CD14-positive monocyte (primary cell): ENCODE results near the gene XXYLT1. TPM values are rescaled to one million over a fixed set of nuclear protein-coding genes. Genes with fewer than 3 reads are reported as not detected.

Experiments used
- DNase-seq, 3 donors: peaks; one replicate each; pipeline ENCODE4 v3.0.0-alpha.2; 2011 to 2022
- H2AFZ ChIP-seq: 2 replicates; pipeline ENCODE4 v1.6.0; 2012; ENCODE audit warnings: mild to moderate bottlenecking, low read depth, low read length, inconsistent platforms; ENCODE audit not compliant: insufficient read depth, poor library complexity, severe bottlenecking
- H3K27ac ChIP-seq, 2 donors: 1 replicate in 1 of 2; 2 replicates in 1 of 2; pipeline ENCODE4 v1.5.1; 2012 to 2013; ENCODE audit warnings: low read length in 2 of 2, control low read depth in 1 of 2, inconsistent platforms in 1 of 2, low read depth in 1 of 2, mild to moderate bottlenecking in 1 of 2
- H3K27me3 ChIP-seq, 2 donors: one replicate each; pipeline versions ENCODE4 v1.6.0 to v1.6.1; 2011 to 2013; ENCODE audit warnings: low read length in 2 of 2; ENCODE audit not compliant: control insufficient read depth in 2 of 2, insufficient read depth in 2 of 2
- H3K36me3 ChIP-seq, 2 donors: replicated peaks in 1 of 2; 1 replicate in 1 of 2; 2 replicates in 1 of 2; pipeline versions ENCODE4 v1.5.1 to v1.6.1; 2012 to 2013; ENCODE audit warnings: low read length in 2 of 2, control low read depth in 1 of 2, inconsistent platforms in 1 of 2, mild to moderate bottlenecking in 1 of 2; ENCODE audit not compliant: insufficient read depth in 2 of 2, control insufficient read depth in 1 of 2
- H3K4me1 ChIP-seq, 2 donors: 1 replicate in 1 of 2; 2 replicates in 1 of 2; pipeline versions ENCODE4 v1.5.1 to v1.6.1; 2012 to 2013; ENCODE audit warnings: low read length in 2 of 2, control low read depth in 1 of 2, inconsistent platforms in 1 of 2, mild to moderate bottlenecking in 1 of 2, moderate library complexity in 1 of 2; ENCODE audit not compliant: insufficient read depth in 2 of 2, control insufficient read depth in 1 of 2
- H3K4me2 ChIP-seq: replicated peaks from 2 replicates; pipeline ENCODE3; 2012; ENCODE audit warnings: low read length, moderate library complexity, mild to moderate bottlenecking; ENCODE audit not compliant: poor library complexity, severe bottlenecking; ENCODE audit errors: extremely low read depth
- H3K4me3 ChIP-seq, 3 experiments: fragments of 200-600 bp in 1 of 3; sonication (generic) in 1 of 3; replicated peaks in 1 of 3; 1 replicate in 2 of 3; 2 replicates in 1 of 3; pipeline ENCODE4 v1.5.1; 2011 to 2013; ENCODE audit warnings: low read length in 3 of 3, mild to moderate bottlenecking in 3 of 3, control low read depth in 2 of 3, low read depth in 2 of 3, inconsistent platforms in 1 of 3, moderate library complexity in 1 of 3
- H3K79me2 ChIP-seq: 2 replicates; pipeline ENCODE4 v1.6.0; 2012; ENCODE audit warnings: mild to moderate bottlenecking, control low read depth, inconsistent platforms, low read length, moderate library complexity; ENCODE audit not compliant: insufficient read depth
- H3K9ac ChIP-seq: 2 replicates; pipeline ENCODE4 v1.6.0; 2017; ENCODE audit warnings: low read length, mild to moderate bottlenecking; ENCODE audit not compliant: insufficient read depth, poor library complexity, severe bottlenecking
- H3K9me3 ChIP-seq, 2 donors: replicated peaks in 1 of 2; 1 replicate in 1 of 2; 2 replicates in 1 of 2; pipeline versions ENCODE4 v1.5.1 to v1.6.1; 2012 to 2013; ENCODE audit warnings: low read length in 2 of 2, control low read depth in 1 of 2; ENCODE audit not compliant: control insufficient read depth in 1 of 2, insufficient read depth in 1 of 2
- H4K20me1 ChIP-seq: 2 replicates; pipeline ENCODE4 v1.6.0; 2012; ENCODE audit warnings: mild to moderate bottlenecking, low read length, control low read depth, moderate library complexity; ENCODE audit not compliant: insufficient read depth
- H3K27ac Mint-ChIP-seq, 7 donors: one replicate each; pipeline ENCODE4 v1.8.0; 2020; ENCODE audit warnings: mild to moderate bottlenecking in 7 of 7, mixed read lengths in 7 of 7, moderate library complexity in 6 of 7, inconsistent platforms in 2 of 7
- H3K27me3 Mint-ChIP-seq, 3 donors: one replicate each; pipeline ENCODE4 v1.8.0; 2021 to 2022; ENCODE audit warnings: low read depth in 3 of 3, mild to moderate bottlenecking in 3 of 3, mixed read lengths in 3 of 3, moderate library complexity in 3 of 3, inconsistent platforms in 1 of 3
- H3K36me3 Mint-ChIP-seq, 2 donors: one replicate each; pipeline ENCODE4 v1.8.0; 2020; ENCODE audit warnings: mixed read lengths in 2 of 2, inconsistent platforms in 1 of 2, mild to moderate bottlenecking in 1 of 2
- H3K4me1 Mint-ChIP-seq: one replicate; pipeline ENCODE4 v1.8.0; 2020; ENCODE audit warnings: mild to moderate bottlenecking, mixed read lengths
- H3K4me3 Mint-ChIP-seq, 2 donors: one replicate each; pipeline ENCODE4 v1.8.0; 2020; ENCODE audit warnings: mild to moderate bottlenecking in 2 of 2, mixed read lengths in 2 of 2, moderate library complexity in 1 of 2
- H3K9me3 Mint-ChIP-seq, 7 donors: one replicate each; pipeline ENCODE4 v1.8.0; 2020 to 2022; ENCODE audit warnings: mixed read lengths in 7 of 7, mild to moderate bottlenecking in 6 of 7, moderate library complexity in 6 of 7, inconsistent platforms in 2 of 7
- CTCF ChIP-seq: fragments of 200-600 bp; IDR thresholded peaks from one replicate; pipeline ENCODE4 v1.8.0; 2022; ENCODE audit warnings: antibody characterized with exemption, mild to moderate bottlenecking
- WGBS: methylation state at CpG from one replicate; pipeline ENCODE4 v1.1.5; 2013; ENCODE audit warnings: missing lambda C conversion rate; ENCODE audit not compliant: insufficient coverage; 5-methylcytosine and 5-hydroxymethylcytosine counted together
- intact Hi-C, 2 donors: fragments of 100-400 bp; cut with micrococcal nuclease; formaldehyde crosslinking; loops; one replicate each; pipeline versions ENCODE4 v1.15.0 to v1.15.1; 2023
- polyA plus RNA-seq, 3 donors: library from polyadenylated mRNA; depleted of rRNA in 1 of 3; unstranded in 2 of 3; stranded (reverse) in 1 of 3; fragments of 300-500 nt in 2 of 3; fragments of >200 nt in 1 of 3; fragmentation: Illumina TruSeq in 2 of 3; gene quantifications; 1 replicate in 2 of 3; 2 replicates in 1 of 3; pipeline ENCODE4 v1.2.3, GENCODE V29; 2012 to 2021

Gene XXYLT1
- polyA plus RNA-seq, 3 donors: 11.8 to 13.5 (median 13.2) TPM

- Mint-ChIP-seq H3K36me3 (peaks cover 0 to 8% of the 10 kb centered on the region in 2 donors), H3K27ac (peak overlapping the region in 1 of 7 donors; percentile 34), H3K4me3 (no peak overlapping the region), H3K9me3 (no peaks in the 10 kb centered on the region), H3K27me3 (peaks cover 0 to 4% (median 0%) of the 10 kb centered on the region in 3 donors), H3K4me1 (no peaks in the 10 kb centered on the region)
- TF ChIP-seq CTCF: no peak
- Histone ChIP-seq H3K79me2 (no peaks in the 10 kb centered on the region), H4K20me1 (no peaks in the 10 kb centered on the region), H3K4me1 (peaks cover 12 to 17% of the 10 kb centered on the region in 2 donors), H3K4me3 (no peak overlapping the region), H3K27ac (no peak overlapping the region), H3K27me3 (no peaks in the 10 kb centered on the region), H2AFZ (no peak overlapping the region), H3K9ac (no peak overlapping the region), H3K9me3 (no peaks in the 10 kb centered on the region), H3K4me2 (no peak overlapping the region), H3K36me3 (no peaks in the 10 kb centered on the region)
- no peak for DNase-seq
- WGBS: 93% methylated on average over 12 of the region's 14 CpGs
- intact Hi-C loops: no loop called here
These were observed 157.2 kb downstream of the XXYLT1 start for GRCh38 chr3:195113536-195114425.

- Mint-ChIP-seq H3K36me3 (peaks cover 0 to 8% of the 10 kb centered on the region in 2 donors), H3K27ac (no peak overlapping the region), H3K27me3 (peaks cover 0 to 4% (median 0%) of the 10 kb centered on the region in 3 donors), H3K4me1 (peaks cover under 1% of the 10 kb centered on the region), H3K4me3 (no peak overlapping the region), H3K9me3 (no peaks in the 10 kb centered on the region)
- peaks cover 12 to 20% of the 10 kb centered on the region in 2 donors for H3K4me1 ChIP-seq
- H3K79me2 ChIP-seq: no peaks in the 10 kb centered on the region
- H3K27me3 ChIP-seq: no peaks in the 10 kb centered on the region
- no peak for TF ChIP-seq CTCF
- no peak overlapping the region for H3K27ac ChIP-seq
- intact Hi-C loops: no loop called here
- H3K36me3 ChIP-seq: no peaks in the 10 kb centered on the region
- DNase-seq: no peak
- no peak overlapping the region for H2AFZ ChIP-seq
- no peak overlapping the region for H3K4me3 ChIP-seq
- no peak overlapping the region for H3K9ac ChIP-seq
- H3K9me3 ChIP-seq: no peaks in the 10 kb centered on the region
- H4K20me1 ChIP-seq: no peaks in the 10 kb centered on the region
- H3K4me2 ChIP-seq: no peak overlapping the region
- 100% methylated on average over 6 of the region's 14 CpGs for WGBS
These were observed 157.9 kb downstream of the XXYLT1 start for GRCh38 chr3:195113048-195113447.
